Liver (tissue), 9 donors: ENCODE measurements around the gene RTP2. TPM values are rescaled to one million over a fixed set of nuclear protein-coding genes. Genes with fewer than 3 reads are reported as not detected.

Experiments
- DNase-seq: peaks from one replicate; pipeline ENCODE4 v3.0.0-alpha.2; 2017; ENCODE audit warnings: low spot score
- H3K27ac ChIP-seq, 2 donors: one replicate each; pipeline ENCODE4 v1.7.0; 2013; ENCODE audit warnings: inconsistent platforms in 2 of 2, low read length in 2 of 2, control low read depth in 1 of 2, low read depth in 1 of 2, mild to moderate bottlenecking in 1 of 2
- H3K27me3 ChIP-seq, 4 donors: one replicate each; pipeline versions ENCODE4 v1.6.1 to v1.7.0; 2013; ENCODE audit warnings: low read length in 3 of 4, inconsistent platforms in 1 of 4, mild to moderate bottlenecking in 1 of 4, moderate library complexity in 1 of 4; ENCODE audit not compliant: control insufficient read depth in 4 of 4, insufficient read depth in 4 of 4
- H3K36me3 ChIP-seq, 4 donors: one replicate each; pipeline versions ENCODE4 v1.6.1 to v1.7.0; 2013; ENCODE audit warnings: low read length in 3 of 4, mild to moderate bottlenecking in 3 of 4, low read depth in 1 of 4, moderate library complexity in 1 of 4; ENCODE audit not compliant: control insufficient read depth in 4 of 4, insufficient read depth in 3 of 4
- H3K4me1 ChIP-seq, 4 donors: one replicate each; pipeline versions ENCODE4 v1.6.1 to v1.7.0; 2013; ENCODE audit warnings: low read length in 3 of 4, mild to moderate bottlenecking in 3 of 4, moderate library complexity in 1 of 4; ENCODE audit not compliant: control insufficient read depth in 4 of 4, insufficient read depth in 4 of 4
- H3K4me3 ChIP-seq, 3 donors: one replicate each; pipeline versions ENCODE4 v1.6.1 to v1.7.0; 2013; ENCODE audit warnings: low read length in 3 of 3, control low read depth in 1 of 3, low read depth in 1 of 3, mild to moderate bottlenecking in 1 of 3
- H3K9ac ChIP-seq, 2 donors: one replicate each; pipeline ENCODE4 v1.7.0; 2013; ENCODE audit warnings: low read length in 2 of 2, mild to moderate bottlenecking in 2 of 2, moderate library complexity in 2 of 2, control low read depth in 1 of 2, low read depth in 1 of 2
- H3K9me3 ChIP-seq, 4 donors: one replicate each; pipeline versions ENCODE4 v1.6.1 to v1.7.0; 2013; ENCODE audit warnings: low read length in 3 of 4; ENCODE audit not compliant: control insufficient read depth in 4 of 4
- EGR1 ChIP-seq, 2 donors: IDR thresholded peaks; 2 replicates each; pipeline ENCODE4 v1.6.1; 2016 to 2018; ENCODE audit warnings: antibody characterized with exemption in 2 of 2, low read depth in 2 of 2
- FOXA2 ChIP-seq: IDR thresholded peaks from 2 replicates; pipeline ENCODE4 v1.6.1; 2016; ENCODE audit warnings: antibody characterized with exemption
- GABPA ChIP-seq, 2 donors: IDR thresholded peaks in 1 of 2; conservative IDR thresholded peaks in 1 of 2; 2 replicates each; pipeline ENCODE4 v1.6.1; 2016; ENCODE audit warnings: antibody characterized with exemption in 2 of 2, mild to moderate bottlenecking in 1 of 2, moderate library complexity in 1 of 2
- HNF4G ChIP-seq: IDR thresholded peaks from 2 replicates; pipeline ENCODE4 v1.6.1; 2016; ENCODE audit warnings: antibody characterized with exemption
- JUND ChIP-seq, 2 donors: IDR thresholded peaks; 2 replicates each; pipeline ENCODE4 v1.6.1; 2016; ENCODE audit warnings: antibody characterized with exemption in 2 of 2
- RAD21 ChIP-seq, 2 donors: IDR thresholded peaks; 2 replicates each; pipeline ENCODE4 v1.6.1; 2016; ENCODE audit warnings: antibody characterized with exemption in 2 of 2, mild to moderate bottlenecking in 2 of 2
- REST ChIP-seq: IDR thresholded peaks from 2 replicates; pipeline ENCODE4 v1.6.1; 2016; ENCODE audit warnings: antibody characterized with exemption, mild to moderate bottlenecking
- RXRA ChIP-seq, 2 donors: IDR thresholded peaks; 2 replicates each; pipeline ENCODE4 v1.6.1; 2017 to 2018; ENCODE audit warnings: antibody characterized with exemption in 2 of 2, mild to moderate bottlenecking in 1 of 2
- SP1 ChIP-seq: IDR thresholded peaks from 2 replicates; pipeline ENCODE4 v1.6.1; 2018; ENCODE audit warnings: antibody characterized with exemption, mild to moderate bottlenecking
- TAF1 ChIP-seq: conservative IDR thresholded peaks from 2 replicates; pipeline ENCODE4 v1.6.1; 2016; ENCODE audit warnings: antibody characterized with exemption, mild to moderate bottlenecking
- ZBTB33 ChIP-seq: IDR thresholded peaks from 2 replicates; pipeline ENCODE4 v1.6.1; 2016; ENCODE audit warnings: antibody characterized with exemption
- WGBS: extraction: QIAGEN DNeasy Blood & Tissue Kit; methylation state at CpG from one replicate; pipeline ENCODE4 v1.1.7; 2013; 5-methylcytosine and 5-hydroxymethylcytosine counted together
- polyA plus RNA-seq, 2 donors: library from polyadenylated mRNA; stranded (reverse) in 1 of 2; unstranded in 1 of 2; fragments of 200-250 nt in 1 of 2; fragments of >200 nt in 1 of 2; fragmentation: Nextera tagmentation in 1 of 2; extraction: Ambion mirVana in 1 of 2; gene quantifications; one replicate each; pipeline versions ENCODE4 v1.2.1 to v1.2.3, GENCODE V29; 2013 to 2015
- total RNA-seq, 2 donors: library from RNA; depleted of rRNA; stranded (reverse); fragments of >200 nt; gene quantifications; one replicate each; pipeline ENCODE4 v1.2.3, GENCODE V29; 2014
- TF ChIP-seq, protein P1 (sequence below): fragments of 150-350 bp; IDR thresholded peaks from 2 replicates; pipeline ENCODE4 v1.5.1; 2017; ENCODE audit warnings: improper control_type of control experiment, low read depth, low read length; ENCODE audit not compliant: missing input control
- TF ChIP-seq, protein P2 (sequence below): IDR thresholded peaks from 2 replicates; pipeline ENCODE4 v1.6.1; 2016; ENCODE audit warnings: antibody characterized with exemption
- TF ChIP-seq, protein P3 (sequence below): IDR thresholded peaks from 2 replicates; pipeline ENCODE4 v1.6.1; 2016; ENCODE audit warnings: antibody characterized with exemption
- donor health status: healthy.
- donor health status: healthy.
- donor health status: healthy.
- donor health status: healthy.
- donor health status: healthy.

Gene RTP2
- total and polyA plus RNA-seq, 4 donors, result not detected

DNA sequence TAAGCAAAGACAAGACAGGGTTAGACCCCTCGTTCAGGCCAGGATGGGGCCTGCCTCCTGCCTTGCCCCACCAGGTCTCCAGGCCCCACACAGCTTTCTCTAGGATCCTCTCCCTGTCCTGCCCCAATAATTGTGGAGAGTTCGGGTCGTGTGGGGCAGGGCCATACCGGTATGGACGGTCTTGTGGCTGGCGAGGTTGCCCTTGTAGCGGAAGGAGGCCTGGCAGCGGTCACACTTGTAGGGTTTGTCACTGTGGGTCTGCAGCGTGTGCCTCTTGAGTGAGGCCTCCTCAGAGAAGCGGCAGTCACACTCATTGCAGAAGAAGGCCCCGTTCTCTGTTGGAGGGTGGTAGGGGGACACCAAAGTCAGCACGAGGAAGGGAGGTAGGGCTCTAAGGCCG lies 24.2 kb upstream of the RTP2 start:
- TF ChIP-seq GABPA (IDR thresholded peaks at IDR 0.05 in 1 of 2, conservative IDR thresholded peaks at IDR 0.05 in 1 of 2) (no peak), FOXA2 (no peak), RAD21 (IDR thresholded peaks at IDR 0.05) (no peak), REST (no peak), TAF1 (no peak)
- TF ChIP-seq, protein P1, sequence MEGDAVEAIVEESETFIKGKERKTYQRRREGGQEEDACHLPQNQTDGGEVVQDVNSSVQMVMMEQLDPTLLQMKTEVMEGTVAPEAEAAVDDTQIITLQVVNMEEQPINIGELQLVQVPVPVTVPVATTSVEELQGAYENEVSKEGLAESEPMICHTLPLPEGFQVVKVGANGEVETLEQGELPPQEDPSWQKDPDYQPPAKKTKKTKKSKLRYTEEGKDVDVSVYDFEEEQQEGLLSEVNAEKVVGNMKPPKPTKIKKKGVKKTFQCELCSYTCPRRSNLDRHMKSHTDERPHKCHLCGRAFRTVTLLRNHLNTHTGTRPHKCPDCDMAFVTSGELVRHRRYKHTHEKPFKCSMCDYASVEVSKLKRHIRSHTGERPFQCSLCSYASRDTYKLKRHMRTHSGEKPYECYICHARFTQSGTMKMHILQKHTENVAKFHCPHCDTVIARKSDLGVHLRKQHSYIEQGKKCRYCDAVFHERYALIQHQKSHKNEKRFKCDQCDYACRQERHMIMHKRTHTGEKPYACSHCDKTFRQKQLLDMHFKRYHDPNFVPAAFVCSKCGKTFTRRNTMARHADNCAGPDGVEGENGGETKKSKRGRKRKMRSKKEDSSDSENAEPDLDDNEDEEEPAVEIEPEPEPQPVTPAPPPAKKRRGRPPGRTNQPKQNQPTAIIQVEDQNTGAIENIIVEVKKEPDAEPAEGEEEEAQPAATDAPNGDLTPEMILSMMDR, result no peak
- TF ChIP-seq, protein P2, sequence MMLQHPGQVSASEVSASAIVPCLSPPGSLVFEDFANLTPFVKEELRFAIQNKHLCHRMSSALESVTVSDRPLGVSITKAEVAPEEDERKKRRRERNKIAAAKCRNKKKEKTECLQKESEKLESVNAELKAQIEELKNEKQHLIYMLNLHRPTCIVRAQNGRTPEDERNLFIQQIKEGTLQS, result no peak
- TF ChIP-seq, protein P3, sequence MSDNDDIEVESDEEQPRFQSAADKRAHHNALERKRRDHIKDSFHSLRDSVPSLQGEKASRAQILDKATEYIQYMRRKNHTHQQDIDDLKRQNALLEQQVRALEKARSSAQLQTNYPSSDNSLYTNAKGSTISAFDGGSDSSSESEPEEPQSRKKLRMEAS, result no peak
- Histone ChIP-seq H3K9me3 (no peaks in the 10 kb centered on the region), H3K27ac (no peak overlapping the region), H3K27me3 (no peaks in the 10 kb centered on the region), H3K4me1 (peaks cover 0 to 20% (median 12%) of the 10 kb centered on the region in 4 donors), H3K36me3 (peaks cover 17 to 96% (median 90%) of the 10 kb centered on the region in 4 donors), H3K9ac (no peak overlapping the region), H3K4me3 (no peak overlapping the region)
- 98% methylated on average over 13 of the region's 13 CpGs for WGBS
- no peak for DNase-seq

DNA sequence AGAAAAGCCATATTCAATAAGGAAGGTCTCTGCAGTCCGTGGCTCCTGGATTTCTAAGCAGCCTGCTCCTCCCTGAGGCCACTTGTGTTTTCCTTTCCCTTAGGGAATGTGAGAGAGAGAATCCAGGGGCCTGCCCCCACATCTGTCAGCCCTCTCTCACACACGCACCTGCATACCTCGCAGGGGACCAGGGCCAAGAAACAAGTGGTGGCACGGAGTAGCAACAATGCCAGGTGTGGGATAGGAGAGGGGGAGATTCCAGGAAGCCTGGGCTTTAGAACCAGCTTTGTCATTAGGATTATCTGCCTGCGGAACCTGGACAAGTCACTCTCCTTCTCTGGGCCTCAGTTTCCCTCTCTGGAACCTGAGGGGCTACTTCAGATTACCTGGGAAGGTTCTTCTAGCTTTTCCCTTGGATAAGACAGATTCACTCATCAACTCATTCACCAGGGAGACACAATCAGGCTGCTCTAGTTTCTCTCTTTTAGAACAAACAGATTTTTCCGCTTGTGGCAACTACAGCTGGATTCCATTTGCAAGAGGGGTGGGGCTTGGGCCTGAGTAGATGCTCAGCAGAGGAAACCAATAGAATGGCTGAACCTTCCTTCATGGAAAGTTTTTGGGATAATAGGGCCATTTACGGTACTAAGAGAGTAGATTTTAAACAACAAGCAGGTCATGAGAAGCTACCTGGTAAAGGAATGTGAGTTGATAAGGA lies 23.5 kb upstream of the RTP2 start:
- 96% methylated on average over 7 of the region's 7 CpGs for WGBS
- Histone ChIP-seq H3K4me1 (peaks cover 0 to 27% (median 15%) of the 10 kb centered on the region in 4 donors), H3K27ac (no peak overlapping the region), H3K27me3 (no peaks in the 10 kb centered on the region), H3K36me3 (peaks cover 18 to 96% (median 88%) of the 10 kb centered on the region in 4 donors), H3K9me3 (no peaks in the 10 kb centered on the region), H3K9ac (no peak overlapping the region), H3K4me3 (no peak overlapping the region)
- DNase-seq, result no peak
- TF ChIP-seq SP1 (no peak), RXRA (IDR thresholded peaks at IDR 0.05) (no peak), HNF4G (no peak), FOXA2 (no peak), JUND (IDR thresholded peaks at IDR 0.05) (no peak), REST (no peak), TAF1 (no peak), ZBTB33 (no peak), RAD21 (IDR thresholded peaks at IDR 0.05) (no peak), EGR1 (IDR thresholded peaks at IDR 0.05; ENCODE audit: low read depth in 2 of 2) (no peak)
- TF ChIP-seq, protein P1, result no peak
- TF ChIP-seq, protein P3, result no peak
- TF ChIP-seq, protein P2, result no peak
